ENCODE measurements around the gene EIF3M.
"Not testable (repeated sequence)": the region's sequence is repeated elsewhere in the genome, so short reads cannot be mapped to it uniquely, and the experiment has no call there.

Gene EIF3M

DNA sequence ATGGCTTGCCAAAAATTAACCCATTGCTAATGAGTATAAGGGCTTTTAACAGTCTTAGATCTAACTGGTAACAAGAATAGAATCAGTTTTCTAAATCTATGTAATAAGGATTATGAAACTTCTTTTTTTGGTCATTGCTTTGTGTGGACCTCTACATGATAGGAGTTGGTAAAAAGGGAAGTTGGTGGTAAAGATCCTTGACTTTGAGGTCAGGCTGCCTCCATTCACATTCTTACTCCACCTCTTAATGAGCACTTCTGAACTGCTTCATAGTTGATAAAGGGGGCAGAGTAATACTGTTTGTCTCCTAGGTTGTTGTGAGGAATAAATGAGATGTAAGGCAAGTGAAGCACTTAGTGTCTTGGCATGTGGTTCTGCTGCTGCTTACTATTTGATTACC, 10.6 kb downstream of the EIF3M start:
- TF ChIP-seq, protein P1, sequence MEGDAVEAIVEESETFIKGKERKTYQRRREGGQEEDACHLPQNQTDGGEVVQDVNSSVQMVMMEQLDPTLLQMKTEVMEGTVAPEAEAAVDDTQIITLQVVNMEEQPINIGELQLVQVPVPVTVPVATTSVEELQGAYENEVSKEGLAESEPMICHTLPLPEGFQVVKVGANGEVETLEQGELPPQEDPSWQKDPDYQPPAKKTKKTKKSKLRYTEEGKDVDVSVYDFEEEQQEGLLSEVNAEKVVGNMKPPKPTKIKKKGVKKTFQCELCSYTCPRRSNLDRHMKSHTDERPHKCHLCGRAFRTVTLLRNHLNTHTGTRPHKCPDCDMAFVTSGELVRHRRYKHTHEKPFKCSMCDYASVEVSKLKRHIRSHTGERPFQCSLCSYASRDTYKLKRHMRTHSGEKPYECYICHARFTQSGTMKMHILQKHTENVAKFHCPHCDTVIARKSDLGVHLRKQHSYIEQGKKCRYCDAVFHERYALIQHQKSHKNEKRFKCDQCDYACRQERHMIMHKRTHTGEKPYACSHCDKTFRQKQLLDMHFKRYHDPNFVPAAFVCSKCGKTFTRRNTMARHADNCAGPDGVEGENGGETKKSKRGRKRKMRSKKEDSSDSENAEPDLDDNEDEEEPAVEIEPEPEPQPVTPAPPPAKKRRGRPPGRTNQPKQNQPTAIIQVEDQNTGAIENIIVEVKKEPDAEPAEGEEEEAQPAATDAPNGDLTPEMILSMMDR (IDR thresholded peaks at IDR 0.05; ENCODE audit: low read depth, low read length), result no peak
- H3K4me3 ChIP-seq (ENCODE audit: low read depth, low read length), result no peak overlapping the region

DNA sequence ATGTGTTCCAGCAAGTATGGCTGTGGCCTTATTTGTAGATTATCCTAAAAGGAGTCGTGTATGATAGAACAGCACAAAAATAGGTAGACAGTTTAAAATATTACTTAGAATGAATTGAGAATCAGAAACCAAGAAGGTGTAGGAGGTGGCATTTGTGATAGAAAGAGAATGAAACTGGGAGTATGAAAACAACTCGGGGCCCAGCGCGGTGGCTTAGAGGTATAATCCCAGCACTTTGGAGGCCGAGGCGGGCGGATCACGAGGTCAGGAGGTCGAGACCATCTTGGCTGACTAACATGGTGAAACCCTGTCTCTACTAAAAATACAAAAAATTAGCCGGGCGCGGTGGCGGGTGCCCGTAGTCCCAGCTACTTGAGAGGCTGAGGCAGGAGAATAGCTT, 12.5 kb downstream of the EIF3M start:
- H3K4me3 ChIP-seq (ENCODE audit: low read depth, low read length), result not testable (repeated sequence)

DNA sequence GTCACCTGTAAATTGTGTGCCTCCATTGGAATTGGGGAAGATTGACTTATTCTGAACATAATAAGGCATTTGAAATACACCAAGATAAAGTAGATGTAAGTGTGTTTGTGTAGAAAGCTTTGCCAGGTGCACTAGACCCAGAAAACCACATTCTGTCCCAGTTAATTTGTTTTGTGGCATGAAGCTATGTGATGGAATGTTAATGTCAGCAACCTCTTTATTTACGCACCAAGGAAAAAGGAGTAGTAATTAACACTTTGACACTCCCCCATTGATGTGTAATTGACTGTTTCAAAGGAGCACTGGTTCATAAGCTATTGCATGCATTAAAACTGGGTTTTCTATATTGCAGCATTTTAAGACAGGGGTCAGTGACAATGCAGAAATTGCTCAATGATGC, 14.3 kb downstream of the EIF3M start:
- no peak overlapping the region for H3K4me3 ChIP-seq (ENCODE audit: low read depth, low read length)
- TF ChIP-seq, protein P1 (IDR thresholded peaks at IDR 0.05; ENCODE audit: low read depth, low read length), result no peak

DNA sequence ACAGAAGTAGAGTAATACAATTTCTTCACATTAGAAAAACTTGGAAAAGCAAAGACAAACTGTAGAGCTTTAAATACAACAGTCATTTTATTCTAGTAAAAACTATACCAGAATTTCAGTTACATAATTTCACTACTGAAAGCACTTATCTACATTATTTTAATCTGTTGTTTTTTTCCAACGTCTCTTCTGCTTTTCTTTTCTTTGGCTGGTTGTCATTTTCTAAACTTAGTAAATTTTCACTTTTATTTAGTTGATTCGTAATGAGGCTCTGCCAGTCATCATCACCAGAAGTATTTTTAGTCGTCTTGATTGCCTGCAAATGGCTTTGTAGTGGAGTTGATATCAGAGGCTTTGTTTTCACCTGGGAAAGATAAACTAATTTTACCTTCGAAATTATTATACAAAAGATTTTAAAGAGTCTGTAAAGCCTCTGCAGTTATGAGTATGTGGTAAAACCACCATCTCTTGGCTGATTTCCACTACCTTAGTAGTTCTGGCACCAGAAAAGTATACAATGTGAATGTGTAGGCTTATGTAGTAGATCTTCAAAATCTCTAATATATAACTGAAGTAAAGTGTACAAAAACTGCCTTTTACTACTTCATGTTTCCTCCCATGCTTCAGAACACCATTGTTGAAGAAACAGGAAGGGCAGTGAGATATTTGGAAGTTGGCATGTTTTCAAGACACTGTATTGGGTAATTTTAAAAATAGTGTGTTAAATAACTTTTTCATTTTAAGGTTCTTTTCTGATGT, 19.2 kb downstream of the EIF3M start:
- TF ChIP-seq, protein P1 (IDR thresholded peaks at IDR 0.05; ENCODE audit: low read depth, low read length), result no peak
- H3K4me3 ChIP-seq (ENCODE audit: low read depth, low read length), result no peak overlapping the region

DNA sequence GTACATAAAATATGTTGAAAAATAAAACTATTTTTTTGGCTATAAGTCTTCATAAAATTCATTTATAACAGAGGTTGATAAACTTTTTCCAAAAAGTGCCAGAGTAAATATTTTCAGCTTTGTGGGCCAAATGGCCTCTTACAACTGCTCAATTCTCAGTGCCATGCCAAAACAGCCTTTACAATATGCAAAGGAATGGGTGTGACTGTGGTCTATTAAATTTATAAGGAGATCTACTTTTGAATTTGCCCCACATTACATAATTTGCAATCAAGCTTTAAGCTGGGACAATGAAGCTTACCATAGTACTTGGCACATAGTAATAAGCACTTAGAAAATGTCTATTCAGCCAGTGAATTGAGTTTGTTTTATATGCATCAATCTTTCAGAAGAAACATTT, 22.6 kb downstream of the EIF3M start:
- TF ChIP-seq, protein P1 (IDR thresholded peaks at IDR 0.05; ENCODE audit: low read depth, low read length), result no peak
- no peak overlapping the region for H3K4me3 ChIP-seq (ENCODE audit: low read depth, low read length)

DNA sequence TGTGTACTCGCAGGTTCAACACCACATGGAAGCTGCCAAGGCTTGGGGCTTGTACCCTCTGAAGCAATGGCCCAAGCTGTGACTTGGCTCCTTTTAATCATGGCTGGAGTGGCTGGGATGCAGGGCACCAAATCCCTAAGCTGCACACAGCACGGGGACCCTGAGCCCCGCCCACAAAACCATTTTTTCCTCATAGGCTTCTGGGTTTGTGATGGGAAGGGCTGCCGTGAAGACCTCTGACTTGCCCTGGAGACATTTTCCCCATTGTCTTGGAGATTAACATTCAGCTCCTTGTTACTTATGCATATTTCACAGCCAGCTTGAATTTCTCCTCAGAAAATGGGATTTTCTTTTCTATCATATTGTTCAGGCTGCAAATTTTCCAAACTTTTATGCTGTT, 25.2 kb downstream of the EIF3M start:
- H3K4me3 ChIP-seq (ENCODE audit: low read depth, low read length), result not testable (repeated sequence)

DNA sequence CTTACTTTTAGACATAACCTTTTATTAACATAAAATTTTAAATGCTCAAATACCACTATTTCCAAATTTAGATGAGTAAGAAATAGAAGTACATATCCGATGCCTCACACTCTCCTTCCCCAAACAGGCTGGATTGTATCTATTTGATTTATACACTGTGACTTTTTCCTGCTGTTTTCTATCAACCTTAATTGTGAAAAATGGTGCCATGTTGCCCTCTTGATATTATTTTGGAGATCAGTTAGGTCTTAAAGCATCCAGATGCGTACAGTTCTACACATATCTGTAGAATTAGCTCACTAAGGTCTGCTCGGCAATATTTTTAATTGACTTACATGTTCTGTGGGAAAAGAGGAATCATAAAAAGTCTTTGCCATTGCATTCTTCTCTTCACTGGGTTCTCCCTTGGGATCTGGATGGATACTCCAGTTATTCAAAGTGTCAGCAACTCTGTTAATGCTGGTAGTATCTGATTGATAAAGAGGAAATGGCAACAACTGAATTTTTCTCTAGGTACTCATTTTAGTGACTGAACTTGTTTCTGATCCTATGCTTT, 27.2 kb downstream of the EIF3M start:
- TF ChIP-seq, protein P1 (IDR thresholded peaks at IDR 0.05; ENCODE audit: low read depth, low read length), result no peak
- H3K4me3 ChIP-seq (ENCODE audit: low read depth, low read length), result no peak overlapping the region

DNA sequence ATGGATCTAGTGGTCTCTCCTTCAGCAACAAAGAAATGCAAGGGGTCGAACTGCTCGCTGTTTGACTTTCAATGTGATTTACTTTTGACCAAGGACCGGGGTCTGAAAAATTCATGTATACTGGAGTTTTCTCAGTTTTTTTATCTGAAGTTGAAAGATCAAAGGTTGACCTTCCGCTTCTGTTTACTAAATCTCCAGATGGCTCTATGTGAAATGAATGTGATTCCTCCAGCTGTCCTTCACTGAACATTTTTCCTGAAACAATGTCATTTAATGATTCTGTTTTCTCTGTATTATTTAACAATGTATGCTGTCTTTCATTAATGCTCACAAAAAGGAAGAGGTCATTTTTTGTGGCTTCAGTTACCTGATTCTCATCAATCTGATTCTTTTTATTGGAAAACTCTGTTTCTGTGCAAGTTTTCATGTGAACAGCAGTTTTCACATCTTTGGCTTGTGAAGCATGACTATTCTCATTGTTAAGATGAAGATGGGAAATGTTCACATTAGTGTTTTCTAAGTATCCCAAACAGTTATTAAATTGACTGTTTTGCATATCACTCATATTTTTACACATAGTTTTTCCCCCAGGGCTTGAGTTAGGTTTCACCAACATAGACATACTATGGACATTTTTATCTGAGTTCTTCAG, 30.0 kb downstream of the EIF3M start:
- TF ChIP-seq, protein P1 (IDR thresholded peaks at IDR 0.05; ENCODE audit: low read depth, low read length), result no peak
- no peak overlapping the region for H3K4me3 ChIP-seq (ENCODE audit: low read depth, low read length)
